A549 (cell line): ENCODE measurements around the gene PASK. TPM values are rescaled to one million over a fixed set of nuclear protein-coding genes. Genes with fewer than 3 reads are reported as not detected.

Experiments used
- ATAC-seq, 2 experiments: fragments of 200-7000 bp in 1 of 2; fragments of >200 bp in 1 of 2; cut with Nextera tagmentation in 1 of 2; cut with Tn5 transposase in 1 of 2; 3 replicates each; pipeline versions ENCODE4 v1.8.0 to v1.9.1; 2018 to 2020; ENCODE audit warnings: mild to moderate bottlenecking in 1 of 2, moderate library complexity in 1 of 2
- CTCF ChIA-PET: fragments of 300-600 bp; sonication (Branson Sonifier 250); formaldehyde crosslinking; extraction: SDS; loops from one replicate; lab custom pipeline; 2021; ENCODE audit warnings: antibody characterized with exemption, inconsistent platforms; lab: Yijun Ruan, JAX
- POLR2A ChIA-PET: fragments of 350-600 bp; formaldehyde crosslinking; extraction: SDS; loops from one replicate; lab custom pipeline; 2021; ENCODE audit warnings: antibody characterized with exemption, inconsistent platforms; lab: Yijun Ruan, JAX
- DNase-seq, 2 experiments: peaks; one replicate each; pipeline versions ENCODE4 v3.0.0 to v3.0.0-alpha.2; 2011 to 2016; ENCODE audit warnings: low read depth in 1 of 2, low spot score in 1 of 2
- FAIRE-seq: peaks from 2 replicates; lab custom pipeline; 2011; peaks lifted over from hg19 to GRCh38; lab: Jason Lieb, UNC
- H3K27ac ChIP-seq, 2 experiments: fragments of >200 bp; sonication (Bioruptor Twin); formaldehyde crosslinking; 3 replicates each; pipeline ENCODE4 v1.5.1; 2016 to 2017
- H3K4me1 ChIP-seq: fragments of >200 bp; sonication (Bioruptor Twin); formaldehyde crosslinking; 3 replicates; pipeline ENCODE4 v1.6.1; 2016
- H3K4me2 ChIP-seq: fragments of >200 bp; sonication (Bioruptor Twin); formaldehyde crosslinking; 3 replicates; pipeline ENCODE4 v1.6.1; 2016
- H3K4me3 ChIP-seq: fragments of >200 bp; sonication (Bioruptor Twin); formaldehyde crosslinking; 3 replicates; pipeline ENCODE4 v1.5.1; 2016
- H3K9me3 ChIP-seq: fragments of >200 bp; sonication (Bioruptor Twin); formaldehyde crosslinking; 3 replicates; pipeline ENCODE4 v1.6.1; 2016
- CBX2 ChIP-seq: fragments of 200-600 bp; sonication (generic); IDR thresholded peaks from 2 replicates; pipeline ENCODE4 v1.6.1; 2016; ENCODE audit warnings: low read depth, mild to moderate bottlenecking, borderline replicate concordance
- CEBPB ChIP-seq, 2 experiments: fragments of >200 bp in 1 of 2; sonication (Bioruptor Twin) in 1 of 2; formaldehyde crosslinking in 1 of 2; IDR thresholded peaks; 2 replicates each; pipeline ENCODE4 v1.6.1; 2012 to 2016
- CHD2 ChIP-seq: fragments of 150-350 bp; IDR thresholded peaks from 2 replicates; pipeline ENCODE4 v1.6.1; 2014; ENCODE audit warnings: low read length; ENCODE audit not compliant: partially characterized antibody
- E2F6 ChIP-seq: IDR thresholded peaks from 2 replicates; pipeline ENCODE4 v1.6.1; 2012; ENCODE audit warnings: low read depth, borderline replicate concordance
- EP300 ChIP-seq, 2 experiments: fragments of >200 bp; sonication (Bioruptor Twin); formaldehyde crosslinking; IDR thresholded peaks; 2 replicates in 1 of 2; 3 replicates in 1 of 2; pipeline ENCODE4 v1.6.1; 2016 to 2017
- FOSB ChIP-seq: fragments of 250-450 bp; sonication (Bioruptor Pico); IDR thresholded peaks from 2 replicates; pipeline ENCODE4 v1.5.0; 2020; ENCODE audit warnings: mild to moderate bottlenecking, moderate library complexity
- GATA3 ChIP-seq: IDR thresholded peaks from 2 replicates; pipeline ENCODE4 v1.6.1; 2012; ENCODE audit warnings: borderline replicate concordance
- HEYL ChIP-seq: fragments of 250-450 bp; sonication (Bioruptor Pico); IDR thresholded peaks from 2 replicates; pipeline ENCODE4 v1.8.0; 2021; ENCODE audit warnings: mild to moderate bottlenecking, moderate library complexity
- HMGXB4 ChIP-seq: fragments of 250-450 bp; sonication (Bioruptor Pico); IDR thresholded peaks from 2 replicates; pipeline ENCODE4 v1.5.0; 2021; ENCODE audit warnings: mild to moderate bottlenecking, moderate library complexity, borderline replicate concordance
- HOXA7 ChIP-seq: fragments of 250-450 bp; sonication (Bioruptor Pico); IDR thresholded peaks from 2 replicates; pipeline ENCODE4 v1.5.0; 2020; ENCODE audit warnings: mild to moderate bottlenecking, moderate library complexity
- HOXB5 ChIP-seq: fragments of 250-450 bp; sonication (Bioruptor Pico); IDR thresholded peaks from 2 replicates; pipeline ENCODE4 v1.5.0; 2020; ENCODE audit warnings: mild to moderate bottlenecking, moderate library complexity
- MAX ChIP-seq: IDR thresholded peaks from 2 replicates; pipeline ENCODE4 v1.6.1; 2012
- PBX3 ChIP-seq: IDR thresholded peaks from 2 replicates; pipeline ENCODE4 v1.6.1; 2012
- POLR2A ChIP-seq: IDR thresholded peaks from 2 replicates; pipeline ENCODE4 v1.6.1; 2012; ENCODE audit warnings: mild to moderate bottlenecking, low read length
- RAD21 ChIP-seq, 2 experiments: fragments of >200 bp in 1 of 2; sonication (Bioruptor Twin) in 1 of 2; formaldehyde crosslinking in 1 of 2; IDR thresholded peaks in 1 of 2; conservative IDR thresholded peaks in 1 of 2; 2 replicates in 1 of 2; 3 replicates in 1 of 2; pipeline ENCODE4 v1.6.1; 2012 to 2018; ENCODE audit warnings: inconsistent platforms in 1 of 2
- RARB ChIP-seq: fragments of 250-450 bp; sonication (Bioruptor Pico); IDR thresholded peaks from 2 replicates; pipeline ENCODE4 v1.8.0; 2021; ENCODE audit warnings: mild to moderate bottlenecking, moderate library complexity
- RFX5 ChIP-seq: fragments of 450-650 bp; IDR thresholded peaks from 2 replicates; pipeline ENCODE4 v1.7.1; 2014; ENCODE audit warnings: antibody characterized with exemption, mild to moderate bottlenecking, moderate library complexity
- SMC3 ChIP-seq: fragments of >200 bp; sonication (Bioruptor Twin); formaldehyde crosslinking; IDR thresholded peaks from 3 replicates; pipeline ENCODE4 v1.6.1; 2018; ENCODE audit warnings: inconsistent platforms
- SREBF2 ChIP-seq: fragments of 450-650 bp; IDR thresholded peaks from 2 replicates; pipeline ENCODE4 v1.6.1; 2014; ENCODE audit warnings: mild to moderate bottlenecking, moderate library complexity
- ZC3H11A ChIP-seq: fragments of 450-650 bp; IDR thresholded peaks from 2 replicates; pipeline ENCODE4 v1.6.1; 2014; ENCODE audit warnings: antibody characterized with exemption, mild to moderate bottlenecking
- ZNF302 ChIP-seq: fragments of 250-450 bp; sonication (Bioruptor Pico); IDR thresholded peaks from 2 replicates; pipeline ENCODE4 v1.9.0; 2021; ENCODE audit warnings: inconsistent platforms, mild to moderate bottlenecking, moderate library complexity
- WGBS: methylation state at CpG from one replicate; pipeline ENCODE4 v1.1.6; 2017; ENCODE audit errors: missing lambda C conversion rate; 5-methylcytosine and 5-hydroxymethylcytosine counted together
- polyA plus RNA-seq, 4 experiments: library from polyadenylated mRNA; depleted of rRNA in 3 of 4; stranded (reverse); fragments of >200 nt; fragmentation: RNase III in 1 of 4; extraction: RNeasy Plus Mini Kit Qiagen cat#74134 plus additional on column Dnase treatment in 1 of 4; gene quantifications; 2 replicates in 3 of 4; 3 replicates in 1 of 4; pipeline ENCODE4 v1.2.3, GENCODE V29; 2011 to 2017
- TF ChIP-seq, protein P1 (sequence below): fragments of >200 bp; sonication (Bioruptor Twin); formaldehyde crosslinking; IDR thresholded peaks from 2 replicates; pipeline ENCODE4 v1.6.1; 2016

PASK gene
- polyA plus RNA-seq, 2 of the 4 experiments (the other 2 are of a cell fraction): 7.4 to 12.4 TPM

DNA sequence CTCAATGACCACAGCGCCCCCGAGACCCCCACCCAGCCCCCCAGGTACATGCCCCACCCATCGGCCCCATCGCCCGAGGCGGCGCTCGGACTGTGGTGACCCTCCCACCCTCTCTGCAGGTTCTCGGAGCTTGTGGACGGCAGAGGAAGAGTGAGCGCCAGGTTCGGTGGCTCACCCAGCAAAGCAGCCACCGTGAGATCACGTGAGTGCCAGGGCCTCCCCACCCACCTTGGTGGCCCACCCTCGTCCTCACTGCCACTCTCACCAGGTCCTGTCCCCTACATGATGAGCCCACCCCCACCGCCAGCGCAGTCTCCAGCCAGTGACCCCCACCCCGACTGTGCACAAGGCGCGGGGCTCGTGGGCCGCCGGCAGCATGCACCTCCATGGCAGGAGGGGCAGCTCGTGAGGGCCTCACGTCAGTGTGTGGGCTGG lies 77.6 kb downstream of the PASK start:
- ATAC-seq (no peak), DNase-seq (no peak), FAIRE-seq (no peak)
- no peaks in the 10 kb centered on the region for H3K4me1 ChIP-seq
- CTCF ChIA-PET: interaction anchor here (0.9 to 1.4 kb wide), 2 partner anchors 9 to 12 kb away, joined by 3 to 6 read pairs; no protein-coding TSS in a partner anchor
- H3K27ac ChIP-seq: no peak overlapping the region
- WGBS: 92% methylated on average over 16 of the region's 25 CpGs
- POLR2A ChIA-PET: no interaction called here
- no peak overlapping the region for H3K4me3 ChIP-seq
- no peaks in the 10 kb centered on the region for H3K9me3 ChIP-seq
- TF ChIP-seq SMC3 (no peak), HEYL (CRISPR knock-in tag) (no peak), EP300 (IDR thresholded peaks at IDR 0.05) (no peak), RFX5 (no peak), GATA3 (no peak), HOXA7 (no peak), CHD2 (no peak), HMGXB4 (CRISPR knock-in tag) (no peak), ZC3H11A (no peak), CBX2 (no peak), MAX (no peak), E2F6 (no peak), PBX3 (no peak), FOSB (no peak)
- no peak overlapping the region for H3K4me2 ChIP-seq

- POLR2A ChIA-PET: no interaction called here
- CTCF ChIA-PET: interaction anchor here (1.4 kb wide), 1 partner anchor 11 kb away, joined by 6 read pairs; no protein-coding TSS in a partner anchor
- Histone ChIP-seq H3K4me1 (no peaks in the 10 kb centered on the region), H3K4me3 (no peak overlapping the region), H3K9me3 (no peaks in the 10 kb centered on the region), H3K4me2 (no peak overlapping the region), H3K27ac (no peak overlapping the region)
- WGBS: 76% methylated on average over 16 of the region's 31 CpGs
- no peak for FAIRE-seq
- TF ChIP-seq SREBF2 (no peak), HOXB5 (no peak), RAD21 (conservative IDR thresholded peaks at IDR 0.05 in 1 of 2, IDR thresholded peaks at IDR 0.05 in 1 of 2) (no peak), POLR2A (no peak), CEBPB (IDR thresholded peaks at IDR 0.05) (no peak), RARB (no peak), ZNF302 (no peak), FOSB (no peak)
- TF ChIP-seq, protein P1, sequence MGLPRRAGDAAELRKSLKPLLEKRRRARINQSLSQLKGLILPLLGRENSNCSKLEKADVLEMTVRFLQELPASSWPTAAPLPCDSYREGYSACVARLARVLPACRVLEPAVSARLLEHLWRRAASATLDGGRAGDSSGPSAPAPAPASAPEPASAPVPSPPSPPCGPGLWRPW: no peak
- no peak for ATAC-seq
- DNase-seq: no peak
Observed at GRCh38 chr2:241070811-241071676, 78.2 kb downstream of the PASK start.
